GM12878 (cell line): ENCODE measurements around the gene SF3A1. TPM values are rescaled to one million over a fixed set of nuclear protein-coding genes. Genes with fewer than 3 reads are reported as not detected.

Experiments
- ATF7 ChIP-seq: fragments of 450-650 bp; IDR thresholded peaks from 2 replicates; pipeline ENCODE4 v1.6.1; 2016; ENCODE audit warnings: low read depth, mild to moderate bottlenecking
- BMI1 ChIP-seq: fragments of 450-650 bp; IDR thresholded peaks from 2 replicates; pipeline ENCODE4 v1.6.1; 2016; ENCODE audit warnings: mild to moderate bottlenecking, moderate library complexity, borderline replicate concordance
- E4F1 ChIP-seq: fragments of 450-650 bp; IDR thresholded peaks from 2 replicates; pipeline ENCODE4 v1.6.1; 2018; ENCODE audit warnings: borderline replicate concordance, mild to moderate bottlenecking; ENCODE audit not compliant: partially characterized antibody
- EZH2 ChIP-seq: IDR thresholded peaks from 2 replicates; pipeline ENCODE4 v1.6.1; 2012; ENCODE audit warnings: low read depth, mild to moderate bottlenecking, control low read depth, inconsistent platforms, low read length, borderline replicate concordance; ENCODE audit not compliant: control insufficient read depth
- FOXK2 ChIP-seq: fragments of 450-650 bp; IDR thresholded peaks from 2 replicates; pipeline ENCODE4 v1.6.1; 2017; ENCODE audit warnings: mild to moderate bottlenecking, moderate library complexity
- FOXM1 ChIP-seq: IDR thresholded peaks from 2 replicates; pipeline ENCODE4 v1.6.1; 2012; ENCODE audit warnings: low read depth, mild to moderate bottlenecking, inconsistent platforms, low read length, moderate library complexity
- IRF4 ChIP-seq: IDR thresholded peaks from 2 replicates; pipeline ENCODE4 v1.6.1; 2011; ENCODE audit warnings: low read depth, low read length
- MTA3 ChIP-seq: IDR thresholded peaks from 2 replicates; pipeline ENCODE4 v1.6.1; 2012; ENCODE audit warnings: low read length, inconsistent platforms, borderline replicate concordance
- MYB ChIP-seq: fragments of 150-350 bp; IDR thresholded peaks from 2 replicates; pipeline ENCODE4 v1.6.1; 2014; ENCODE audit warnings: mild to moderate bottlenecking, low read depth, low read length, borderline replicate concordance
- NKRF ChIP-seq: fragments of 450-650 bp; conservative IDR thresholded peaks from 2 replicates; pipeline ENCODE4 v1.6.1; 2017; ENCODE audit warnings: mild to moderate bottlenecking, moderate library complexity
- PAX5 ChIP-seq: IDR thresholded peaks from 2 replicates; pipeline ENCODE4 v1.6.1; 2011; ENCODE audit warnings: low read depth, low read length, borderline replicate concordance
- RBBP5 ChIP-seq: fragments of 200-600 bp; sonication (generic); conservative IDR thresholded peaks from 2 replicates; pipeline ENCODE4 v1.6.1; 2016
- SMAD5 ChIP-seq: IDR thresholded peaks from 2 replicates; pipeline ENCODE4 v1.6.1; 2016; ENCODE audit warnings: antibody characterized with exemption, low read depth
- SREBF1 ChIP-seq: IDR thresholded peaks from 2 replicates; pipeline ENCODE4 v1.6.1; 2012; ENCODE audit warnings: mild to moderate bottlenecking, low read length
- SUPT20H ChIP-seq: IDR thresholded peaks from 2 replicates; pipeline ENCODE4 v1.6.1; 2011; ENCODE audit warnings: low read depth, mild to moderate bottlenecking, low read length, moderate library complexity, borderline replicate concordance; ENCODE audit not compliant: control insufficient read depth
- TCF3 ChIP-seq: IDR thresholded peaks from 2 replicates; pipeline ENCODE4 v1.6.1; 2012; ENCODE audit warnings: low read depth, mild to moderate bottlenecking, low read length, borderline replicate concordance; ENCODE audit not compliant: insufficient read depth
- WRNIP1 ChIP-seq: IDR thresholded peaks from 2 replicates; pipeline ENCODE4 v1.6.1; 2011; ENCODE audit warnings: low read depth, low read length, improper control_type of control experiment, borderline replicate concordance
- ZNF207 ChIP-seq: fragments of 450-650 bp; IDR thresholded peaks from 2 replicates; pipeline ENCODE4 v1.6.1; 2014; ENCODE audit warnings: antibody characterized with exemption, mild to moderate bottlenecking, borderline replicate concordance
- ZNF687 ChIP-seq: fragments of 450-650 bp; IDR thresholded peaks from 2 replicates; pipeline ENCODE4 v1.6.1; 2017; ENCODE audit warnings: mild to moderate bottlenecking, moderate library complexity
- polyA plus RNA-seq, 11 experiments: library from polyadenylated mRNA; depleted of rRNA in 4 of 11; unstranded in 6 of 11; stranded (reverse) in 5 of 11; fragments of >200 nt; fragmentation: Nextera tagmentation in 4 of 11; fragmentation: Illumina TruSeq in 1 of 11; extraction: Ambion mirVana in 4 of 11; extraction: Trizol in 1 of 11; gene quantifications; 1 replicate in 1 of 11; 2 replicates in 10 of 11; pipeline versions ENCODE4 v1.2.1 to v1.2.3, GENCODE V29; 2011 to 2016; ENCODE audit warnings: inconsistent platforms in 2 of 11, missing spikeins in 2 of 11, low read depth in 1 of 11
- total RNA-seq, 4 experiments: library from RNA; depleted of rRNA in 3 of 4; stranded (reverse); fragments of >200 nt in 3 of 4; fragmentation: Illumina TruSeq in 1 of 4; extraction: Trizol in 1 of 4; gene quantifications; 2 replicates each; pipeline versions ENCODE4 v1.2.1 to v1.2.3, GENCODE V29; 2013 to 2021

The SF3A1 gene
- total and polyA plus RNA-seq, 10 of the 15 experiments (the other 5 are each of a cell fraction or from before 2014, with no cell fraction given) = 10.4 to 239 (median 46.0) TPM

GRCh38 chr22:30390974-30391691, 34.4 kb upstream of the SF3A1 start (continued):
- peak; percentile 62 for TF ChIP-seq ZNF687
- 0 out of 2 replicates have a peak, but pooled peaks have one; percentile 41 for TF ChIP-seq IRF4
- 0 out of 2 replicates have a peak, but pooled peaks have one; percentile 35 for TF ChIP-seq ZNF207
- TF ChIP-seq MTA3 = no peak
- no peak for TF ChIP-seq SMAD5
- no peak for TF ChIP-seq E4F1
- no peak for TF ChIP-seq FOXK2
- peak; percentile 27; the same call in 1 of the 2 replicates for TF ChIP-seq NKRF
- no peak for TF ChIP-seq SUPT20H
- TF ChIP-seq SREBF1 = no peak
- no peak for TF ChIP-seq ATF7
- no peak for TF ChIP-seq EZH2
- no peak for TF ChIP-seq TCF3
- TF ChIP-seq RBBP5 = no peak
- no peak for TF ChIP-seq PAX5
- TF ChIP-seq BMI1 = no peak
- TF ChIP-seq WRNIP1 = no peak
- TF ChIP-seq FOXM1 = no peak
- TF ChIP-seq MYB = no peak
